ENCODE results near the gene PHAF1. TPM values are rescaled to one million over a fixed set of nuclear protein-coding genes. Genes with fewer than 3 reads are reported as not detected.

PHAF1 gene
- total and polyA plus RNA-seq, 2 of the 8 experiments (the other 6 are each of a cell fraction or from before 2014, with no cell fraction given) = 18.6 to 26.4 TPM

GRCh38 chr16:67128417-67128816 is 18.7 kb downstream of the PHAF1 start:
- ChIA-PET CTCF (ENCODE audit: partially characterized antibody) (interaction anchor here (0.9 to 4.7 kb wide), 7 partner anchors 12 to 114 kb away, joined by 3 to 26 read pairs (median 6); partner anchors contain the start of gene B3GNT9), POLR2A (ENCODE audit: partially characterized antibody) (no interaction called here)
- H2BK120ac ChIP-seq (replicated peaks; ENCODE audit: low read depth, low read length) = no peak overlapping the region
- H3K9me3 ChIP-seq (ENCODE audit: insufficient read depth in 2 of 2, low read depth in 1 of 2, low read length in 1 of 2) = no peaks in the 10 kb centered on the region
- H4K5ac ChIP-seq (ENCODE audit: insufficient read length, low read depth, low read length) = no peak overlapping the region
- DNase-seq (ENCODE audit: low read depth in 1 of 2, low spot score in 2 of 2) = no peak
- no peak overlapping the region for H4K8ac ChIP-seq (ENCODE audit: extremely low read depth, insufficient read depth, low read length)
- no peak overlapping the region for H2BK12ac ChIP-seq (ENCODE audit: low read depth, low read length)
- H3K23me2 ChIP-seq (ENCODE audit: low read depth, low read length) = no peaks in the 10 kb centered on the region
- no peak overlapping the region for H3K14ac ChIP-seq (ENCODE audit: insufficient read length)
- H3K18ac ChIP-seq (ENCODE audit: extremely low read depth, low read length) = no peak overlapping the region
- H3K4me1 ChIP-seq (replicated peaks in 1 of 4; ENCODE audit: control insufficient read depth in 3 of 4, insufficient read depth in 4 of 4, low read length in 3 of 4) = no peaks in the 10 kb centered on the region
- H4K91ac ChIP-seq (replicated peaks; ENCODE audit: insufficient read length, low read length) = no peak overlapping the region
- no peak overlapping the region for H3K23ac ChIP-seq (ENCODE audit: insufficient read length)
- no peak overlapping the region for H3K56ac ChIP-seq (replicated peaks; ENCODE audit: insufficient read length, low read depth, low read length)
- no peak for FAIRE-seq
- H4K20me1 ChIP-seq (replicated peaks in 1 of 2; ENCODE audit: control insufficient read depth in 1 of 2, insufficient read depth in 2 of 2, low read length in 2 of 2) = peaks cover 0 to 2% of the 10 kb centered on the region in 2 experiments
- no peak overlapping the region for H2BK20ac ChIP-seq (ENCODE audit: low read length)
- H3K9ac ChIP-seq (replicated peaks in 1 of 4; ENCODE audit: extremely low read depth in 1 of 4, low read depth in 3 of 4, low read length in 3 of 4) = no peak overlapping the region
- H3K4ac ChIP-seq (replicated peaks; ENCODE audit: insufficient read length, low read depth, low read length) = no peak overlapping the region
- H3K27ac ChIP-seq (ENCODE audit: low read depth, low read length) = no peak overlapping the region
- no peak overlapping the region for H3K4me2 ChIP-seq (ENCODE audit: insufficient read depth in 1 of 2, low read depth in 2 of 2, low read length in 2 of 2)
- TF ChIP-seq NRF1 (IDR thresholded peaks at IDR 0.05; ENCODE audit: low read depth, low read length) = no peak
- no peaks in the 10 kb centered on the region for H3K27me3 ChIP-seq (replicated peaks in 1 of 4; ENCODE audit: control insufficient read depth in 3 of 4, extremely low read depth in 1 of 4, insufficient read depth in 3 of 4, low read length in 3 of 4)
- no peak overlapping the region for H2AK5ac ChIP-seq (ENCODE audit: low read depth, low read length)
- H3K4me3 ChIP-seq (ENCODE audit: extremely low read depth in 1 of 4, insufficient read depth in 2 of 4, low read depth in 3 of 4, low read length in 4 of 4) = no peak overlapping the region
- H2BK5ac ChIP-seq (ENCODE audit: low read depth, low read length) = no peak overlapping the region
- H3K36me3 ChIP-seq (ENCODE audit: control insufficient read depth in 2 of 4, insufficient read depth in 4 of 4, low read length in 3 of 4) = peaks cover 4 to 12% (median 8%) of the 10 kb centered on the region in 4 experiments; a peak in 5 of 8 replicates
- no peaks in the 10 kb centered on the region for H3K79me1 ChIP-seq (ENCODE audit: low read depth, low read length)
- no peak overlapping the region for H2AFZ ChIP-seq (ENCODE audit: low read length)
- peaks cover 0 to 2% of the 10 kb centered on the region in 2 experiments; a peak in 1 of 4 replicates for H3K79me2 ChIP-seq (ENCODE audit: control insufficient read depth in 1 of 2, insufficient read depth in 2 of 2, low read length in 2 of 2)
- H2BK15ac ChIP-seq (ENCODE audit: low read length) = no peak overlapping the region

Measured in H1 (cell line).